Endothelial cell (in vitro differentiated cells): ENCODE measurements around the gene FAM118B. TPM values are rescaled to one million over a fixed set of nuclear protein-coding genes. Genes with fewer than 3 reads are reported as not detected.
"Not testable (repeated sequence)": the region's sequence is repeated elsewhere in the genome, so short reads cannot be mapped to it uniquely, and the experiment has no call there.

Experiments
- DNase-seq: peaks from one replicate; pipeline ENCODE4 v3.0.0; 2021; ENCODE audit warnings: low spot score
- H3K27ac Mint-ChIP-seq: one replicate; pipeline ENCODE4 v1.8.0; 2021; ENCODE audit warnings: mixed read lengths, inconsistent platforms; ENCODE audit not compliant: unreplicated experiment
- H3K27me3 Mint-ChIP-seq: one replicate; pipeline ENCODE4 v1.8.0; 2021; ENCODE audit warnings: mild to moderate bottlenecking, moderate library complexity, mixed read lengths, inconsistent platforms; ENCODE audit not compliant: unreplicated experiment
- H3K36me3 Mint-ChIP-seq: one replicate; pipeline ENCODE4 v1.8.0; 2021; ENCODE audit warnings: mild to moderate bottlenecking, low read depth, mixed read lengths, inconsistent platforms; ENCODE audit not compliant: unreplicated experiment
- H3K4me1 Mint-ChIP-seq: one replicate; pipeline ENCODE4 v1.8.0; 2021; ENCODE audit warnings: mild to moderate bottlenecking, mixed read lengths, inconsistent platforms; ENCODE audit not compliant: unreplicated experiment
- H3K4me3 Mint-ChIP-seq: one replicate; pipeline ENCODE4 v1.8.0; 2021; ENCODE audit warnings: mild to moderate bottlenecking, mixed read lengths, inconsistent platforms; ENCODE audit not compliant: unreplicated experiment
- H3K9me3 Mint-ChIP-seq: one replicate; pipeline ENCODE4 v1.8.0; 2021; ENCODE audit warnings: mixed read lengths, inconsistent platforms; ENCODE audit not compliant: unreplicated experiment
- total RNA-seq: library from RNA; stranded (reverse); fragmentation: NEBNext Ultra II Directional; extraction: Animal tissue kit (Norgen Biotek cat#: 25700); gene quantifications from one replicate; pipeline ENCODE4 v1.2.1, GENCODE V29; 2021; ENCODE audit not compliant: unreplicated experiment
- TF ChIP-seq, protein P1 (sequence below): fragments of 200-600 bp; sonication (generic); IDR thresholded peaks from one replicate; pipeline ENCODE4 v1.5.0; 2021; ENCODE audit warnings: antibody characterized with exemption; ENCODE audit not compliant: unreplicated experiment

The FAM118B gene
- total RNA-seq, 1 donor from 2014 or later: 48.1 TPM

DNA sequence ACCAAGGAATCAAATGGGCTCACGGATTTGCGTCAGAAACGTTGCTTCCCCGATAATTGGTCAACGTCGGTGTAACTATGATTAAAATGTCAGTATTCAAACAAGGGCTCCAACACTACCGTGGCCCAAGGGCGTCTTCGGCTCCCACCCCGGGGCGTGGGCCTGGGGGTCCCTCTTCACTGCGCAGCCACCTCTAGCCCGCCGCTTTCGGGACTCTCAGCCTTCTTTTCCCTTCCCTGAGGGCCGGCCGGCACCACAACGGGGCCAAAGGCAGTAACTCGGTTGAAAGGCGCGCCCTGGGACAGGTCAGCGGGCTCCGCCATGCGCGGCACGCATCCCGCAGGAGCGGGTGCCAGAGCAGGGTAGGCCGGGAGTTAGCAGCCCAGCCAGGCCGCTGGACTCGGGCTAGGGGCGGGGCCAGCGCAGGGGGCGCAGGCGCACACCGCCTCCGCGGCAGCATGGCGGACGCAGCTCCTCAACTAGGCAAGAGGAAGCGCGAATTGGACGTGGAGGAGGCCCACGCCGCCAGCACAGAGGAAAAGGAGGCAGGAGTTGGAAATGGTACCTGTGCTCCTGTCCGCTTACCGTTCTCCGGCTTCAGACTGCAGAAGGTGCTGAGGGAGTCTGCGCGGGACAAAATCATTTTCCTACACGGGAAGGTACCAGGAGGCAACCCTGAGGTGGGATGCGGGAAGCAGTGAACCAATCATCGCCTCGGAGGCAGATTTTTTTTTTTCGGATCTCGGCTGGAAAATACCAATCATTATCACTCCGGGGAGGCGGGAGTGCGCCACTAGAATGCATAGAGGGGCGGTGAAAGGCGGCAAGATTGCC lies 92.3 kb downstream of the FAM118B start, which contains the start of gene DCPS:
Gene DCPS (plus strand): TSS at position 438 of the 834 bp plus-strand sequence. CDS start 21 bp downstream, at position 459.
- H3K27ac Mint-ChIP-seq: peak within 1 kb of the TSS; percentile 57
- H3K4me1 Mint-ChIP-seq: peaks cover 9% of the 10 kb centered on the region
- no peaks in the 10 kb centered on the region for H3K36me3 Mint-ChIP-seq
- TF ChIP-seq, protein P1, sequence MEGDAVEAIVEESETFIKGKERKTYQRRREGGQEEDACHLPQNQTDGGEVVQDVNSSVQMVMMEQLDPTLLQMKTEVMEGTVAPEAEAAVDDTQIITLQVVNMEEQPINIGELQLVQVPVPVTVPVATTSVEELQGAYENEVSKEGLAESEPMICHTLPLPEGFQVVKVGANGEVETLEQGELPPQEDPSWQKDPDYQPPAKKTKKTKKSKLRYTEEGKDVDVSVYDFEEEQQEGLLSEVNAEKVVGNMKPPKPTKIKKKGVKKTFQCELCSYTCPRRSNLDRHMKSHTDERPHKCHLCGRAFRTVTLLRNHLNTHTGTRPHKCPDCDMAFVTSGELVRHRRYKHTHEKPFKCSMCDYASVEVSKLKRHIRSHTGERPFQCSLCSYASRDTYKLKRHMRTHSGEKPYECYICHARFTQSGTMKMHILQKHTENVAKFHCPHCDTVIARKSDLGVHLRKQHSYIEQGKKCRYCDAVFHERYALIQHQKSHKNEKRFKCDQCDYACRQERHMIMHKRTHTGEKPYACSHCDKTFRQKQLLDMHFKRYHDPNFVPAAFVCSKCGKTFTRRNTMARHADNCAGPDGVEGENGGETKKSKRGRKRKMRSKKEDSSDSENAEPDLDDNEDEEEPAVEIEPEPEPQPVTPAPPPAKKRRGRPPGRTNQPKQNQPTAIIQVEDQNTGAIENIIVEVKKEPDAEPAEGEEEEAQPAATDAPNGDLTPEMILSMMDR: no peak
- peak within 1 kb of the TSS; percentile 90 for H3K4me3 Mint-ChIP-seq
- DNase-seq: peak; percentile 92
- H3K9me3 Mint-ChIP-seq: no peaks in the 10 kb centered on the region
- H3K27me3 Mint-ChIP-seq: peaks cover 2% of the 10 kb centered on the region

DNA sequence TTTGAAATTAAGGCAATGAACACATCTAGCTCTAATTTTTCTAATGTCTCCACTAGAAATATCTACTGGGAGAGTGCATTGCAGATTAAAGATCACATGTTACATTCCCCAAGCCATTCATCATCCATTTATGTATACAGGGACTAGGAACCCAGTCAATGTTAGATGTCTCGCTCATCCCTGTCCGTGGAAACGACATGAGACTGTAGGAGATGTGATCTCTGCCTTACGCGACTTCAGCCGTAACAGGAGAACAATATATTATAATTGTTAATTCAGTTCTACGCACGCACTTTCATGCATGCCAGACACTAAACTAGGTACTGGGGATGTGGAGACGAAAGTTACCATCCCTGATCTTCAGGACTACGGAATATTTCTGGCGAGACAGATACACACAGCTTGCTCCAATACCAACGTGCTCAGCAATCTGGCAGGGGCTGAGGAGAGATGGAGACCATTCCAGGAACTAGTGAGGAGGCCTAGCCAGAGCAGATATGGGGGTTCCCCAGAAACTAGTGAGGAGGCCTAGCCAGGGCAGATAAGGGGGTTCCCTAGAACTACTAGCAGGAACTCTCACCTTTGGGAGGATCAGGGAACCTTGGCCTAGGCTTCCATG lies 93.0 kb downstream of the FAM118B start:
- H3K4me1 Mint-ChIP-seq: peaks cover 9% of the 10 kb centered on the region
- H3K4me3 Mint-ChIP-seq: peak overlapping the region; percentile 90
- H3K27ac Mint-ChIP-seq: peak overlapping the region; percentile 11
- TF ChIP-seq, protein P1: no peak
- H3K36me3 Mint-ChIP-seq: no peaks in the 10 kb centered on the region
- DNase-seq: no peak
- no peaks in the 10 kb centered on the region for H3K9me3 Mint-ChIP-seq
- H3K27me3 Mint-ChIP-seq: no peaks in the 10 kb centered on the region

DNA sequence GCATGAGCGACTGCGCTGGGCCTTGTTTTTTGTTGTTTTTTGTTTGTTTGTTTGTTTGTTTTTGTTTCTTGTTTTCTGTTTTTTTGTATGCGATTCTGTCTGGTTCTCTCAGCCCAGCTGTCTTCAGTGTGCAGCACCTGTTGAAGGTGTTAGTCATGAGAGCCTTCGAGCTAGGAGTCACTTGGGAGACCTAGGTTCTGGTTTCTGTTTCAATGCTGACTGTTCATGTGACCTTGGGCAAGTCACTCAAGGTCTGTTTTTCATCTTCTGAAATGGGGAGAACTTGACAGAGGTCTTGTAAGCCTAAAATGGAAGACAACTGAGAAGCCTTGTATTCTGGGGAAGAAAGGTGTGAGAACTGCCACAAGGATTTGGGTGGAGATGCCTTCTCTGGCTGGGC lies 94.1 kb downstream of the FAM118B start:
- H3K9me3 Mint-ChIP-seq: no peaks in the 10 kb centered on the region
- H3K4me3 Mint-ChIP-seq: no peak overlapping the region
- no peak overlapping the region for H3K27ac Mint-ChIP-seq
- H3K4me1 Mint-ChIP-seq: peaks cover 9% of the 10 kb centered on the region
- no peaks in the 10 kb centered on the region for H3K27me3 Mint-ChIP-seq
- TF ChIP-seq, protein P1: no peak
- DNase-seq: no peak
- H3K36me3 Mint-ChIP-seq: no peaks in the 10 kb centered on the region

DNA sequence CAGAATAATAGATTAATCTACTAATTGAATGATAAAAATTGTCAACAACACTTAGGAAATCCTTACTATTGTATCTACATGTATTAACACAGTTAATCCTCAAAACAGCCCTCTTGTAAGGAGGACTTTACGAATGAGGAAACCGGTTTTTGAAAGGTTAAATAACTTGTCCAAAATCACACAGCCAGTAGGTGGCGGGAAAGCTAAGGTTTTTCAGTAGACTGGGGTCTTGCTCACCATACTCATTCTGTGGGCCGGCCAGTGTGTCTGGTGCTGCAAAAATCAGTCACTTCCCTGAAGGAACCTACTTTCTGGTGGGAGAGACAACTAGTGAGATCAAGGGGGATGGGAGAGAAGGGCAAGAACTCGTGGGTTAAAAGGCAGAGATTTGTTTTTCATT lies 96.1 kb downstream of the FAM118B start:
- Mint-ChIP-seq H3K36me3 (peaks cover 4% of the 10 kb centered on the region), H3K9me3 (no peaks in the 10 kb centered on the region), H3K4me3 (no peak overlapping the region), H3K27me3 (no peaks in the 10 kb centered on the region), H3K27ac (no peak overlapping the region), H3K4me1 (peaks cover 9% of the 10 kb centered on the region)
- DNase-seq: peak; percentile 57
- TF ChIP-seq, protein P1: peak; percentile 48

DNA sequence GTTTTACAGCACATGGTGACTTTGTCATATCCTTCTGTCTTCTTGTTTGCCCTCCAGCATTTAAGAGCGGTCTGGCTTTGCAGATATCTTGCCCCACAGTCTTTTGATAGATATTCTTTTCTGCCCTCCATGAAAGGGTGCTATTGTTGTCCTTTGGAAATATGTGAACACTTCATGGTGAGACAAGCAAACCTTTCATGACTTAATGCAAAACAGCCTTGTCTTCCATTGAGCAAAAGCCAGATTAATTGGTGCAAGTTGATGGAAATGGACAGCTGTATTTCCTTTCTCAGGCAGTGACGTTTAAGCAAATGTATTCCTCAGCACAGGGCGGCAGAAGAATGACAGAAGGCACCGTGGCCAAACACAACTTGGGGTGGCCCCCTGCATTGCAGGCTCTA lies 96.7 kb downstream of the FAM118B start:
- no peak overlapping the region for H3K4me3 Mint-ChIP-seq
- H3K9me3 Mint-ChIP-seq: no peaks in the 10 kb centered on the region
- H3K27ac Mint-ChIP-seq: no peak overlapping the region
- H3K36me3 Mint-ChIP-seq: peaks cover 4% of the 10 kb centered on the region
- H3K27me3 Mint-ChIP-seq: no peaks in the 10 kb centered on the region
- DNase-seq: no peak
- H3K4me1 Mint-ChIP-seq: peaks cover 5% of the 10 kb centered on the region
- TF ChIP-seq, protein P1: no peak

DNA sequence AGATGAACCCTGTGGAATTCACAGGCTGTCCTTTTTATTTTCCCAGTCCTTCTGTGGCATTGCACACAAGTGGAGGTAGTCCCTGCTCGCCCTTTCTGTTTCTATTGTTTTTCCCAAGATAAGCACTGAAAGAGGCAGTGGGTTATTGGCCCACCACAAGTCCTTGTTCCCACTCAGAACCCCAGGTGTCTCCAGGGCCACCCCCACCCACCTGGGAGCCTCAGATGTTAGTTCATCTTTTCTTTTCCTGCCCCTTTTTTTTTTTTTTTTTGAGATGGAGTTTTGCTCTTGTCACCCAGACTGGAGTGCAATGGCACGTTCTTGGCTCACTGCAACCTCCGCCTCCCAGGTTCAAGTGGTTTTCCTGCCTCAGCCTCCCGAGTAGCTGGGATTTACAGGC lies 97.2 kb downstream of the FAM118B start:
- H3K4me1 Mint-ChIP-seq, H3K4me3 Mint-ChIP-seq, H3K36me3 Mint-ChIP-seq, DNase-seq, H3K27ac Mint-ChIP-seq, H3K9me3 Mint-ChIP-seq, H3K27me3 Mint-ChIP-seq: not testable (repeated sequence)
